GM12872 (cell line): ENCODE results near the gene TNNT3.

Source experiments
- CTCF ChIP-seq: IDR thresholded peaks from 3 replicates; pipeline ENCODE4 v1.5.1; 2011; ENCODE audit warnings: low read depth, mild to moderate bottlenecking, low read length, moderate library complexity; ENCODE audit not compliant: insufficient read depth

Gene TNNT3

GRCh38 chr11:1964348-1964747 is 44.8 kb downstream of the TNNT3 start:
- TF ChIP-seq CTCF, result no peak

DNA sequence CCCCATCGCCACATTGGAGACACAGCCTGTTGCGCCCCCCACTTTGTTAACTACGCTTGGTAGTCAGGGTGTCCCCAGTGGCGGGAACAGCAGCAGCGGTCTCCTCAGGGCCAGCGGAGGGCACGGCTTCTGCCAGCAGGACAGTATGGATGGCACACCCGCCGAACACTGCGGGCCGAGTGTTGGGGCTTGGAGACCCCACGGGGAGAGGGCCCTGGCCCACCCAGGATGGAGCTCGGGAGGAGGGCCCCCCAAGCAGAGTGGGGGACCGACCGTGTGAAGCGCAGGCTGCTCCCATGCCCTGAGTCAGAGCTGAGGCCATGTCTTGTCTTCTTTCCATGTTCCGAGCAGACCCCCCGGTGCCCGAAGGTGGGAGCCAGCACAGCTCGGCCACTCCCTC is 45.5 kb downstream of the TNNT3 start:
- TF ChIP-seq CTCF, result no peak

DNA sequence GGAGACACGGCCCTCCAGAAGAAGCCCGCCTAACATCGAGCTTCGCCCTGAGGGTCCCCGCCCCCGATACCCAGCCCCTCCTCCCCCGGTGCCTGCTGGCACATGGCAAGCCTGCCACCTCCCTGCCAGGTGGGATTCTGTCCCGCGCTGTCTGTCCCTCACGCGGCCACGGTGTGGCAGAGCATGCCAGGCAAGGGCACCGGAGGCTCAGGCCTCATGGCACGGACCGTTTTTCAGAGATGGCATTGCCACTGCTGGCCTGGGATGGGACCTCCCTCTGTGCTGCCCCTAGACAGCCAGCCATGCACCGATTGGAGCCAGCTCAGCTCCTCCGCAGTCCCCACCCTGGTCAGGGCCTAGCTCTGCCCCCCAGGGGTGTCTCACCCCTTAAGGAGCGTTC is 47.0 kb downstream of the TNNT3 start:
- TF ChIP-seq CTCF, result no peak

DNA sequence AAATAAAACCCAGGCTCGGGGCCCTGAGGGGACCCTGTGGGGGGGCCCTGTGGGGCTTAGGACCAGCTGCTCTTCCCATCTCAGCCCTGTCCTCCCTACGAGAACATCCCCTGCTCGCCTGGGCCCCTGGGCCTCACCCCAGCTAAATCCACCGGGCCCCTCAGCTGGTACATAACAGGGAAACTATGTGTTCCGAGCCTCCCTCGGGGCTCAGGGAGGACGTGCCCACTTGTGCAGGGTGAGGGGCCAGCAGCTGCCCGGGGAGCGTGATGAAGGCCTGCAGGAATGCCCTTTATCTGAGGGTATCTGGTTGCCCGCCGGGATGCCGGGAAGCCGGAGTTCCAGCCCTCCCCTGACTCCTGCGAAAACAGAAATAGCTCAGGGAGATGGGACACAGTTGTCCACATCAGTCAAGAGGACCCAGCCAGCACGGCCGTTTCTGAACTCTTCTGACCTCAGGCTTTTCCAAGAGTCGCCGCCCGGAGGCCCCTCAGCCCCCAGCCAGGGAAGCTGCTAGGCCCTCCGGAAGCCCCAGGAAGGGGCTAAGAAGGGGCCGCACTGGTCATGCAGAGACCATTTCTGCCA is 48.2 kb downstream of the TNNT3 start:
- TF ChIP-seq CTCF, result no peak

DNA sequence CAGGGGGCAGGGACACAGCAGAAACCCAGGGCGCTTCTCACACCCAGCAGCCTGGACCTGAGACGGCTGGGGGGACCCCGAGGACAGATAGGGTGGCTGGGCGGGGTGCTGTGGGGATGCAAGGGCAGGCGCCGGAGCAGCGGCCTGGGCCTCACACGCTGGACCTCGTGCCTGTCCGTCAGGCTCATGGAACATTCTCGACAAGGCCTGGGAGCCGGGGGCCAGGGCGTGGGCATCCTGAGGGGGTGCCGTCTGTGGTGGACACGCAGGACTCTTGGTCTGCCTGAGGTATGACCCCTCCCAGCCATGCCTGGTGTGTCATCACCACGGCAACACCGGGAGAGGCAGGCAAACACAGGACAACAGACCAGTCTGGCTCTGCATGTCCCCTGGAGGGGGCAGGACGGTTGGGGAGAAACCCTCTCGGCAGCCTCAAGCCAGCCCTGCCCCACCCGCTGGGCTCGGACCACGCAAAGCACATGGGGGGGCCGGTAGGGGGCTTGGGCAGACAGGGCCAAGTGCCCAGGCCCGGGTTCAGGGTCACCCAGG is 49.0 kb downstream of the TNNT3 start:
- TF ChIP-seq CTCF, result no peak

- no peak for TF ChIP-seq CTCF
These were observed 49.5 kb downstream of the TNNT3 start for GRCh38 chr11:1969035-1969434.

GRCh38 chr11:1969776-1970175 is 50.3 kb downstream of the TNNT3 start:
- TF ChIP-seq CTCF, result no peak

GRCh38 chr11:1970956-1971355 is 51.5 kb downstream of the TNNT3 start:
- no peak for TF ChIP-seq CTCF
